ENCODE results near the gene TRPM6.

The TRPM6 gene

GRCh38 chr9:74821636-74822035 lies 66.1 kb downstream of the TRPM6 start:
- no peaks in the 10 kb centered on the region for H3K27me3 ChIP-seq (ENCODE audit: control insufficient read depth in 2 of 2, insufficient read depth in 2 of 2, low read length in 2 of 2)
- peak overlapping the region; percentile 47 to 55 for H3K4me3 ChIP-seq (ENCODE audit: low read length in 2 of 2)
- H3K4me1 ChIP-seq (ENCODE audit: control insufficient read depth in 2 of 2, insufficient read depth in 2 of 2, low read length in 2 of 2) = no peaks in the 10 kb centered on the region
- no peaks in the 10 kb centered on the region for H3K9me3 ChIP-seq (ENCODE audit: control insufficient read depth in 2 of 2, low read length in 2 of 2)
- H3K36me3 ChIP-seq (ENCODE audit: control insufficient read depth in 2 of 2, insufficient read depth in 2 of 2, low read length in 2 of 2) = no peaks in the 10 kb centered on the region
- peak overlapping the region in 1 of 2 donors; percentile 47 for H3K9ac ChIP-seq (ENCODE audit: low read depth in 1 of 2, low read length in 2 of 2)
- H3K27ac ChIP-seq (ENCODE audit: low read depth in 2 of 2, low read length in 2 of 2) = peak overlapping the region; percentile 19 to 36

GRCh38 chr9:74817816-74818215 lies 69.9 kb downstream of the TRPM6 start:
- H3K4me1 ChIP-seq (ENCODE audit: control insufficient read depth in 2 of 2, insufficient read depth in 2 of 2, low read length in 2 of 2) = no peaks in the 10 kb centered on the region
- H3K9me3 ChIP-seq (ENCODE audit: control insufficient read depth in 2 of 2, low read length in 2 of 2) = no peaks in the 10 kb centered on the region
- no peaks in the 10 kb centered on the region for H3K36me3 ChIP-seq (ENCODE audit: control insufficient read depth in 2 of 2, insufficient read depth in 2 of 2, low read length in 2 of 2)
- H3K9ac ChIP-seq (ENCODE audit: low read depth in 1 of 2, low read length in 2 of 2) = no peak overlapping the region
- peak overlapping the region; percentile 41 to 42 for H3K27ac ChIP-seq (ENCODE audit: low read depth in 2 of 2, low read length in 2 of 2)
- H3K27me3 ChIP-seq (ENCODE audit: control insufficient read depth in 2 of 2, insufficient read depth in 2 of 2, low read length in 2 of 2) = no peaks in the 10 kb centered on the region
- H3K4me3 ChIP-seq (ENCODE audit: low read length in 2 of 2) = no peak overlapping the region

- Histone ChIP-seq H3K36me3 (ENCODE audit: control insufficient read depth in 2 of 2, insufficient read depth in 2 of 2, low read length in 2 of 2) (no peaks in the 10 kb centered on the region), H3K27me3 (ENCODE audit: control insufficient read depth in 2 of 2, insufficient read depth in 2 of 2, low read length in 2 of 2) (no peaks in the 10 kb centered on the region), H3K9ac (ENCODE audit: low read depth in 1 of 2, low read length in 2 of 2) (no peak overlapping the region), H3K4me1 (ENCODE audit: control insufficient read depth in 2 of 2, insufficient read depth in 2 of 2, low read length in 2 of 2) (no peaks in the 10 kb centered on the region), H3K4me3 (ENCODE audit: low read length in 2 of 2) (no peak overlapping the region), H3K9me3 (ENCODE audit: control insufficient read depth in 2 of 2, low read length in 2 of 2) (no peaks in the 10 kb centered on the region), H3K27ac (ENCODE audit: low read depth in 2 of 2, low read length in 2 of 2) (peak overlapping the region in 1 of 2 donors; percentile 42)
These were observed 70.4 kb downstream of the TRPM6 start for GRCh38 chr9:74817281-74817810.

GRCh38 chr9:74810200-74810599 lies 77.5 kb downstream of the TRPM6 start:
- H3K4me3 ChIP-seq (ENCODE audit: low read length in 2 of 2) = no peak overlapping the region
- H3K4me1 ChIP-seq (ENCODE audit: control insufficient read depth in 2 of 2, insufficient read depth in 2 of 2, low read length in 2 of 2) = no peaks in the 10 kb centered on the region
- no peaks in the 10 kb centered on the region for H3K27me3 ChIP-seq (ENCODE audit: control insufficient read depth in 2 of 2, insufficient read depth in 2 of 2, low read length in 2 of 2)
- peaks cover 3 to 6% of the 10 kb centered on the region in 2 donors for H3K36me3 ChIP-seq (ENCODE audit: control insufficient read depth in 2 of 2, insufficient read depth in 2 of 2, low read length in 2 of 2)
- no peak overlapping the region for H3K27ac ChIP-seq (ENCODE audit: low read depth in 2 of 2, low read length in 2 of 2)
- H3K9ac ChIP-seq (ENCODE audit: low read depth in 1 of 2, low read length in 2 of 2) = no peak overlapping the region
- no peaks in the 10 kb centered on the region for H3K9me3 ChIP-seq (ENCODE audit: control insufficient read depth in 2 of 2, low read length in 2 of 2)

GRCh38 chr9:74804018-74804385 lies 83.7 kb downstream of the TRPM6 start:
- Histone ChIP-seq H3K9me3 (ENCODE audit: control insufficient read depth in 2 of 2, low read length in 2 of 2) (no peaks in the 10 kb centered on the region), H3K4me3 (ENCODE audit: low read length in 2 of 2) (no peak overlapping the region), H3K4me1 (ENCODE audit: control insufficient read depth in 2 of 2, insufficient read depth in 2 of 2, low read length in 2 of 2) (peaks cover 8 to 9% of the 10 kb centered on the region in 2 donors), H3K9ac (ENCODE audit: low read depth in 1 of 2, low read length in 2 of 2) (no peak overlapping the region), H3K27me3 (ENCODE audit: control insufficient read depth in 2 of 2, insufficient read depth in 2 of 2, low read length in 2 of 2) (no peaks in the 10 kb centered on the region), H3K27ac (ENCODE audit: low read depth in 2 of 2, low read length in 2 of 2) (peak overlapping the region in 1 of 2 donors; percentile 27), H3K36me3 (ENCODE audit: control insufficient read depth in 2 of 2, insufficient read depth in 2 of 2, low read length in 2 of 2) (peaks cover 6 to 7% of the 10 kb centered on the region in 2 donors)

GRCh38 chr9:74803376-74804017 lies 84.2 kb downstream of the TRPM6 start:
- H3K27ac ChIP-seq (ENCODE audit: low read depth in 2 of 2, low read length in 2 of 2) = peak overlapping the region in 1 of 2 donors; percentile 23
- H3K9ac ChIP-seq (ENCODE audit: low read depth in 1 of 2, low read length in 2 of 2) = no peak overlapping the region
- H3K36me3 ChIP-seq (ENCODE audit: control insufficient read depth in 2 of 2, insufficient read depth in 2 of 2, low read length in 2 of 2) = peaks cover 6 to 7% of the 10 kb centered on the region in 2 donors
- no peaks in the 10 kb centered on the region for H3K9me3 ChIP-seq (ENCODE audit: control insufficient read depth in 2 of 2, low read length in 2 of 2)
- H3K4me1 ChIP-seq (ENCODE audit: control insufficient read depth in 2 of 2, insufficient read depth in 2 of 2, low read length in 2 of 2) = peaks cover 8 to 9% of the 10 kb centered on the region in 2 donors
- H3K27me3 ChIP-seq (ENCODE audit: control insufficient read depth in 2 of 2, insufficient read depth in 2 of 2, low read length in 2 of 2) = no peaks in the 10 kb centered on the region
- H3K4me3 ChIP-seq (ENCODE audit: low read length in 2 of 2) = no peak overlapping the region

GRCh38 chr9:74800226-74800625 lies 87.5 kb downstream of the TRPM6 start:
- H3K4me1 ChIP-seq (ENCODE audit: control insufficient read depth in 2 of 2, insufficient read depth in 2 of 2, low read length in 2 of 2) = peaks cover 8 to 9% of the 10 kb centered on the region in 2 donors
- H3K36me3 ChIP-seq (ENCODE audit: control insufficient read depth in 2 of 2, insufficient read depth in 2 of 2, low read length in 2 of 2) = peaks cover 4 to 12% of the 10 kb centered on the region in 2 donors
- H3K9me3 ChIP-seq (ENCODE audit: control insufficient read depth in 2 of 2, low read length in 2 of 2) = no peaks in the 10 kb centered on the region
- no peak overlapping the region for H3K27ac ChIP-seq (ENCODE audit: low read depth in 2 of 2, low read length in 2 of 2)
- no peak overlapping the region for H3K9ac ChIP-seq (ENCODE audit: low read depth in 1 of 2, low read length in 2 of 2)
- H3K4me3 ChIP-seq (ENCODE audit: low read length in 2 of 2) = no peak overlapping the region
- no peaks in the 10 kb centered on the region for H3K27me3 ChIP-seq (ENCODE audit: control insufficient read depth in 2 of 2, insufficient read depth in 2 of 2, low read length in 2 of 2)

GRCh38 chr9:74795803-74796202 lies 91.9 kb downstream of the TRPM6 start:
- no peak overlapping the region for H3K4me3 ChIP-seq (ENCODE audit: low read length in 2 of 2)
- H3K9me3 ChIP-seq (ENCODE audit: control insufficient read depth in 2 of 2, low read length in 2 of 2) = no peaks in the 10 kb centered on the region
- H3K9ac ChIP-seq (ENCODE audit: low read depth in 1 of 2, low read length in 2 of 2) = no peak overlapping the region
- peaks cover 4 to 8% of the 10 kb centered on the region in 2 donors for H3K36me3 ChIP-seq (ENCODE audit: control insufficient read depth in 2 of 2, insufficient read depth in 2 of 2, low read length in 2 of 2)
- H3K27me3 ChIP-seq (ENCODE audit: control insufficient read depth in 2 of 2, insufficient read depth in 2 of 2, low read length in 2 of 2) = no peaks in the 10 kb centered on the region
- no peak overlapping the region for H3K27ac ChIP-seq (ENCODE audit: low read depth in 2 of 2, low read length in 2 of 2)
- H3K4me1 ChIP-seq (ENCODE audit: control insufficient read depth in 2 of 2, insufficient read depth in 2 of 2, low read length in 2 of 2) = no peaks in the 10 kb centered on the region

GRCh38 chr9:74795081-74795480 lies 92.6 kb downstream of the TRPM6 start:
- Histone ChIP-seq H3K27me3 (ENCODE audit: control insufficient read depth in 2 of 2, insufficient read depth in 2 of 2, low read length in 2 of 2) (no peaks in the 10 kb centered on the region), H3K27ac (ENCODE audit: low read depth in 2 of 2, low read length in 2 of 2) (no peak overlapping the region), H3K4me3 (ENCODE audit: low read length in 2 of 2) (no peak overlapping the region), H3K9ac (ENCODE audit: low read depth in 1 of 2, low read length in 2 of 2) (no peak overlapping the region), H3K36me3 (ENCODE audit: control insufficient read depth in 2 of 2, insufficient read depth in 2 of 2, low read length in 2 of 2) (peaks cover 4 to 6% of the 10 kb centered on the region in 2 donors), H3K9me3 (ENCODE audit: control insufficient read depth in 2 of 2, low read length in 2 of 2) (no peaks in the 10 kb centered on the region), H3K4me1 (ENCODE audit: control insufficient read depth in 2 of 2, insufficient read depth in 2 of 2, low read length in 2 of 2) (no peaks in the 10 kb centered on the region)

- H3K36me3 ChIP-seq (ENCODE audit: control insufficient read depth in 2 of 2, insufficient read depth in 2 of 2, low read length in 2 of 2) = peaks cover 12% of the 10 kb centered on the region in 2 donors
- no peak overlapping the region for H3K4me3 ChIP-seq (ENCODE audit: low read length in 2 of 2)
- H3K9me3 ChIP-seq (ENCODE audit: control insufficient read depth in 2 of 2, low read length in 2 of 2) = no peaks in the 10 kb centered on the region
- no peak overlapping the region for H3K9ac ChIP-seq (ENCODE audit: low read depth in 1 of 2, low read length in 2 of 2)
- H3K4me1 ChIP-seq (ENCODE audit: control insufficient read depth in 2 of 2, insufficient read depth in 2 of 2, low read length in 2 of 2) = no peaks in the 10 kb centered on the region
- no peak overlapping the region for H3K27ac ChIP-seq (ENCODE audit: low read depth in 2 of 2, low read length in 2 of 2)
- peaks cover 0 to 3% of the 10 kb centered on the region in 2 donors for H3K27me3 ChIP-seq (ENCODE audit: control insufficient read depth in 2 of 2, insufficient read depth in 2 of 2, low read length in 2 of 2)
These were observed 103.2 kb downstream of the TRPM6 start for GRCh38 chr9:74784506-74784905.

All from mucosa of rectum (tissue), 2 donors.